GM20431 (cell line): ENCODE data around the gene SREK1IP1.
"Not testable (repeated sequence)": the region's sequence is repeated elsewhere in the genome, so short reads cannot be mapped to it uniquely, and the experiment has no call there.

Experiments
- in situ Hi-C: fragments of 300-500 bp; cut with MseI, MboI; formaldehyde crosslinking; loops from one replicate; pipeline ENCODE4 v1.15.0; 2020; ENCODE audit warnings: low sequenced_read_pairs; ENCODE audit not compliant: unreplicated experiment

Gene SREK1IP1

GRCh38 chr5:64767959-64768357 lies 533 bp downstream of the SREK1IP1 start:
- in situ Hi-C loops = no loop called here

DNA sequence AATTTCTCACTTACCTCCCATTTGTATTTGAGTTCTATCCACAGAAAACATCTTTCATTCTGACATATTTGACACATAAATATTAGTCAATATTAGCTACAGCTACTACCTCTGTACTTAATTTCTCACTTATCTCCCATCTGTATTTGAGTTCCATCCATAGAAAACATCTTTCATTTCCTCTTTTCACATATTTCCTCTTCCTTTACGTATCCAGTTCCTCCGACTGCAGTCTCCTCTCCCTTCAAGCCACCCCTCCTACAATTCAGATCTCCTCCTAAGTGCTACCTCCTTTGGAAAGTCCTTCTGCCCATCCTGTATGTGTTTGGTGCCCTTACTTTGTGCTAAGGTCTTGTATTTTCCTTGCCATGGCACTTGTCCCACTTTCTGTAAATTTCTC lies 1.6 kb downstream of the SREK1IP1 start:
- in situ Hi-C loops = no loop called here

- in situ Hi-C loops = no loop called here
These were observed 2.5 kb downstream of the SREK1IP1 start for GRCh38 chr5:64765804-64766504.

DNA sequence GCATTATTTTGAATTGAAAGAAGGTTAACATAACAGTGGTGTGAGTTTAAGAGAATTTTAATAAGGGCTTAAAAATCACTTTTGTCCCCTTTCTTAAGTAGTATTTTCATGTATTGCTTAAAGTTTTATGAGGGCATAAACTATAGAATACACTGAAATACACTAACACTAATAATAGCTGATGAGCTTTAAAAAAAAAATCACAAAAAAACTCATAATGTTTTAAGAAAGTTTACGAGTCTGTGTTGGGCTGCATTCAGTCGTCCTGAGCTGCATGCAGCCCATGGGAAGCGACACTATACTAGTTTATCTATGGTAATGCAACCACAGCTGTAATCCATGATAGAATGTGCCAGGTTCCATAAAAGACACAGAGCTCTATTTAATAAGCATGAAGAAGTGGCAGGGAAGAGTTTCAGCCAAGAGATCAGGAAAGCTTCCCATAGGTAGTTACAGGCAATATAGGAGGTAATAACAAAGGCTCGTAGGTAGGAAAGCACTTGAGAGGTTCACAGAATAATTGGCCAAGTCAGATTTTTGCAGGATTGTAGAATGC lies 4.5 kb downstream of the SREK1IP1 start:
- in situ Hi-C loops = no loop called here

DNA sequence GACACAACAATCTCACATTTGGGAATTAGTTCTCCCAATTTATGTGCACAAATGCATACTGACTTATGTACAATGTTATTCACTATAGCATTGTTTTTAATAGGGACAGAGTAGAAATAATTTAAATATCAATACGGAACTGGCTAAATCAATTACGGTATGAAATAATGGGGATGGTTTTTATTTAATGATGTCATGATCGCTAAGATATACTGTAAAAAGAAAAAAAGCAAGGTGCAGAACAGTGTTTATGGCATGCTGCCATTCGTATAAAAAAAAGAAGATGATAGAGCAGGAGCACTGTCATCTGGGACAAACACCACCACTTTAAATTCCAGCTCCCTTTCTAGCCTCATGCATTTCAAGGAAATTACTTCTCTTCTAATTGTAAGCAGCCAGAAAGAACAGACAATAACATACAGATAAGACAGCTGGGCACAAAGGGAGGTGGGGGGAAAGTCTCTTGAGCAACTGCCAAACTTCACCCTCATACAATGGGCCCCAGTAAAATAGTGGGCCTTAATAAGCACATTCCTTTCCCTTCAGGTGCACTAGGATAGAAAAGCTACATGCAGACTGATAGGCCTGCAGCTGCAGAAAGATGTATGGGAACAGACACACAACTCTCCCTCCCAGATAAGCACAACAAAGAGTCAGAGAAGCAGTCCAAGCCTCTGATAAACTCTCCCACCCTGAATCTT lies 8.4 kb downstream of the SREK1IP1 start:
- in situ Hi-C loops = no loop called here

DNA sequence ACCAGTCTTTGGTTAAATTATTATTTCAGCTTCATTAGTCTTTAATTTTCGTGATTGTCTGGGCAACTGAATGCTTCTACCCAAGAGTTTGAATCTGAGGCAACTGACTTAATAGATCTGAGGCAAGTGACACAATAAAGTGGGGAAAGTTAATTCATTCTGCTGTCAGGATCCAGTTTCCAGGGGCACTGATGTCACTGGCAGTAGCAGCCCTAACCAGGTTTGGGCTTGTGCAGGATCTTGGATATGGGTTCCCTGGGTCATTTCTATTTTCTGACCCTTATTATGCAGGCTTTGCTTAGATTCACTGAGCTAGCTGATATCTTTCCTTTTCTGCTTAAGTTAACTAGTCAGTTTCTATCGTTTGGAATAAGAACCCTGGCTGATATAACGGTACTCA lies 9.6 kb downstream of the SREK1IP1 start:
- in situ Hi-C loops = no loop called here

DNA sequence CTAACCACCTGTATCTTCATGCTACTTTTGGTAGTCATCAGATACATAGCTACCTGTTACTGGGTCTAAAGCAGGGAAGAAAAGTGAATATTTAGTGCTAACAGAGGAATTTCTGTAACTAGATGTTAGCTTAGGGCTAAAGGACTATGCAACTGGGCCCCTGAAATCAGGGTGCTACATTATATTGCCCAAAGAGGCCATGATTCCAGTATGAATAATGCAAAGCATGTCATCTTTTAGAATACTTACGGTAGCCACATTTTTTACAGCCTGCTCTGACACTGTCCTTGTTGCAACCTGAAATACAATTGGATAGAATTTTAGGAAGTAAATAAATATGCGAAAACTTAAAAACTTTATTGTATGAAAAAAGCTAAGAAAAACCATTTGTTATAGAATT lies 14.4 kb downstream of the SREK1IP1 start:
- in situ Hi-C loops = no loop called here

- in situ Hi-C loops = no loop called here
These were observed 19.1 kb downstream of the SREK1IP1 start for GRCh38 chr5:64749385-64749784.

DNA sequence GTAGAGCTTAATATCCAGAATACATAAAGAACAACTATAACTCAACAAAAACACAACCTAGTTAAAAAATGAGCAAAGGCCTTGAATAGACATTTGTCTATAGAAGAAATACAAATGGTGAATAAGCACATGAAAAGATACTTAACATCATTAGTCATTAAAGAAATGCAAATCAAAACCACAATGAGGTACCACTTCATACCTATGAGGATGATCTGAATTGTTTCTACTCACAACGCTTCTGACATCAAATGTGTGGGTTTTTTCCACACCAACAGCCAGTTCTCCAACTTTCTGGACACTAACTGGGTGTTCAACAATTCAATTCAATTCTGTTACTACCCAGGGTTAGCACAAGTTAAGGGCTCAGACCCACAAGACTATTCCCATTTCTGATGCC lies 22.0 kb downstream of the SREK1IP1 start:
- in situ Hi-C loops = no loop called here

DNA sequence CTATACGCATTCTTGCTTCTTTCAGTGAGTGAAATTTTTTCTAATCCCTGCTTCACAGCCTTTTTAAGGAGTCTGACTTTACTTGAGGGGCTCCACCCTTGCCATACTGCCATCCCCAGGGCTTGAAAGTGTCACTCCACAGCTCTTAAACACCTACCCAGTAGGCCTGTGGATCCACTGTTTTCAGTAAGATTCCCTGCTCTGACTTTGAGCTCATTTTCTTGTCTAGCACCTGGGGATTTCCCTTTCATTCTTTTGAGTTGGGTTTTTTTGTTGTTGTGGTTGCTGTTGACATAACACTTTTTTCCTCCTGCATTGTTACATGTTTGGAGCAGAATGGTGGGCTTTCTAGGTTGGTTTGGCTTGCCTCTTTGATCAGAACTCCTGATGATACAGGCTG lies 23.6 kb downstream of the SREK1IP1 start:
- in situ Hi-C loops = no loop called here

DNA sequence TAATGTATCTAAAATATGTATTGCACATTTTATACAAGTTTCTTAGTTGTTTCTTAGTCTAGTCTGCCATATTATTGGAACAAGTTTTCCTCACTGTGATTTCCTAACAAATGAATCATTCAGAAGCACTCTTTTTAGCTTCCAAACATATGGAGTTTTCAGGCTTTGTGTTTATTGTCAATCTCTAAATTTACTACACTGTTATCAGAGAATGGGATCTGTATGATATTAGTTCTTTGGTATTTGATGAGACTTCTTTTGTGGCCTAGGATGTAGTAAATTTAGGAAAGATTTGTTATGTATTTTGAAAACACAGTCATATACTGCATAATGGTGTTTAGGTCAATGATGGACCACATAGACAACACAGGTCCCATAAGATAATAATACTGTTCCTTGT lies 25.7 kb downstream of the SREK1IP1 start:
- in situ Hi-C loops = no loop called here

- in situ Hi-C loops = no loop called here
These were observed 26.1 kb downstream of the SREK1IP1 start for GRCh38 chr5:64742411-64742810.

DNA sequence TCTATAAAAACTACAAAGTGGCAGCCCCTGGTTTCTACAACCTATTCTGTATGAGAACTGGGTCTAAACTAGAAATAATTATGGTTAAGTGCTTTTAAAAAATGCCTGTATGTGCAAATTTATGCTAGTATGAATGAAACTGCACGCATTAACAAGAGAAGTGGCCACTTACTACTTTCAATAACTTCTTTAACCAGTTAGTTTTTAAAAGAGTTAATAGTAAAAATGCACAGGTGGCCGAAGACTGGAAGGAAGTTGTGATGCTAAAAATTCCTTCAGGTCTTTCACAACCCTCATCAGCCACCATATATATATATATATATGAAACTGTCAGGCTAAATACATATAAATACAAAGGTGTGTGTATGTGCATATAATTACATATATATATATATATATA lies 41.3 kb downstream of the SREK1IP1 start:
- in situ Hi-C loops = no loop called here

DNA sequence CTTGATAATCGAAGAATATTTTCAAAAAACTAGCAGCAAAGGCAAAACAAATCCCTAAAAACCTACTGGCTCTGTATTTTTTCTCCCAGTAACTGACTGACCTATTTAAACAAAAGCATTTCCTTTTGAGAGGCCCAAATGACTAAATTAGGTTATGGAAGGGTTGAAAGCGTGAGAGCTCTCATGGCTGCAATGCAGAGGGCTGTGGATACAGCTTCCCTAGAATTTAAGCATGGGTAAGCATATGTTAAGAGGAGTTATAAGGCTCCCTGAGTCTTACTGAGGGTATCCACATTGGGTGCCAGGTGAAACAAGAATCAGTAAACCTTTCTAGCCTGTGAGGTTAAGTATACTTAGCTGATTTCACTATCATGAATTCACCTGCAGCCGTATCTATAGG lies 45.9 kb downstream of the SREK1IP1 start:
- in situ Hi-C loops = no loop called here

GRCh38 chr5:64714495-64714894 lies 54.0 kb downstream of the SREK1IP1 start:
- in situ Hi-C loops = not testable (repeated sequence)

DNA sequence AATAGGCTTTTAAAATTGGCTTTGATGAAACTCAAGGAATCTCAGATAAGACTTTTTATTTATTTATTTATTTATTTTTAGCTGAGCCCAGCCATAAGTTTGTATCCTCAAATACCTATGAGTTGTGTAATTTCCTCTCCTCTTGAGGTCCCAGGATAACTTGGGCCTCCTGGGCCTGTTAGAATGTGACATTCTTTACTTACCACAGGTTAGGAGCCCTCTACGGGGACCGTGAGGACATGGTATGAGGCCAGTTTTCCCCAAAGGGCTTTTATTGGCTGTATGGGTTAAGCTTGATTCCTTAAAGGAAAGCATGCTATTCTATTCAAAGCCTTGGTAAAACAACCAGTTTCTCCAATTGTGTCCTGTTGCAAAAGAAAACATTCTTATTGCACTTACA lies 61.3 kb downstream of the SREK1IP1 start:
- in situ Hi-C loops = no loop called here

- in situ Hi-C loops = not testable (repeated sequence)
These were observed 62.4 kb downstream of the SREK1IP1 start for GRCh38 chr5:64706074-64706473.

GRCh38 chr5:64700765-64701164 lies 67.7 kb downstream of the SREK1IP1 start:
- in situ Hi-C loops = no loop called here

GRCh38 chr5:64696414-64696813 lies 72.1 kb downstream of the SREK1IP1 start:
- in situ Hi-C loops = not testable (repeated sequence)

- in situ Hi-C loops = no loop called here
These were observed 74.9 kb downstream of the SREK1IP1 start for GRCh38 chr5:64693636-64694035.

GRCh38 chr5:64691291-64691690 lies 77.2 kb downstream of the SREK1IP1 start:
- in situ Hi-C loops = no loop called here
